Measurements from ENCODE around the gene UGGT1. TPM values are rescaled to one million over a fixed set of nuclear protein-coding genes. Genes with fewer than 3 reads are reported as not detected.

Gene UGGT1
- total and polyA plus RNA-seq, 9 of the 15 experiments (the other 6 are each of a cell fraction or from before 2014, with no cell fraction given) = 5.1 to 56.4 (median 37.9) TPM

- Histone ChIP-seq H3K4me3 (no peak overlapping the region), H3K4me1 (replicated peaks in 1 of 2; ENCODE audit: control insufficient read depth in 2 of 2, insufficient read depth in 2 of 2, low read length in 2 of 2) (no peaks in the 10 kb centered on the region), H2AFZ (ENCODE audit: low read depth, low read length) (no peak overlapping the region), H3K27me3 (ENCODE audit: control insufficient read depth in 2 of 2, insufficient read depth in 2 of 2, low read length in 2 of 2) (no peaks in the 10 kb centered on the region), H3K9me1 (ENCODE audit: control insufficient read depth, insufficient read depth, low read length) (no peaks in the 10 kb centered on the region), H4K20me1 (replicated peaks; ENCODE audit: control insufficient read depth, insufficient read depth, low read length) (no peaks in the 10 kb centered on the region), H3K4me2 (ENCODE audit: insufficient read depth, low read length) (no peak overlapping the region), H3K9ac (ENCODE audit: insufficient read depth in 1 of 2, low read depth in 2 of 2, low read length in 2 of 2) (no peak overlapping the region), H3K79me2 (ENCODE audit: control insufficient read depth, insufficient read depth, low read length) (no peaks in the 10 kb centered on the region), H3K36me3 (ENCODE audit: control insufficient read depth, insufficient read depth, low read length) (peaks cover 82% of the 10 kb centered on the region), H3K9me3 (replicated peaks; ENCODE audit: control insufficient read depth, insufficient read depth, low read depth, low read length) (no peaks in the 10 kb centered on the region), H3K27ac (ENCODE audit: extremely low read depth, low read depth, low read length) (no peak overlapping the region)
- DNase-seq (ENCODE audit: extremely low read depth in 1 of 4, low spot score in 3 of 4) (no peak), FAIRE-seq (no peak), ATAC-seq (no peak)
- BruUV-seq (replicated peaks) = no TSS peak
- intact Hi-C loops (cut with micrococcal nuclease) (no loop called here), in situ Hi-C loops (cut with MboI) (no loop called here)
- TF ChIP-seq KLF10 (CRISPR knock-in tag; IDR thresholded peaks at IDR 0.05) (no peak), EZH2 (IDR thresholded peaks at IDR 0.05; ENCODE audit: borderline replicate concordance, low read depth, low read length) (no peak)
- ChIA-PET POLR2A (interaction anchor here (1.0 kb wide), 1 partner anchor 12 kb away, joined by 3 read pairs; no protein-coding TSS in a partner anchor), CTCF (ENCODE audit: low intra/inter-chr PET ratio) (no interaction called here)
- whole genome bisulfite sequencing (ENCODE audit: insufficient coverage, low coverage, missing lambda C conversion rate) = 94% methylated on average over 5 of the region's 5 CpGs
These were observed 43.6 kb downstream of the UGGT1 start for GRCh38 chr2:128134573-128134972.

GRCh38 chr2:128137094-128137616 is 46.2 kb downstream of the UGGT1 start:
- Histone ChIP-seq H3K27ac (ENCODE audit: extremely low read depth, low read depth, low read length) (no peak overlapping the region), H3K4me3 (no peak overlapping the region), H3K79me2 (ENCODE audit: control insufficient read depth, insufficient read depth, low read length) (no peaks in the 10 kb centered on the region), H2AFZ (ENCODE audit: low read depth, low read length) (no peak overlapping the region), H3K4me1 (replicated peaks in 1 of 2; ENCODE audit: control insufficient read depth in 2 of 2, insufficient read depth in 2 of 2, low read length in 2 of 2) (no peaks in the 10 kb centered on the region), H3K9me3 (replicated peaks; ENCODE audit: control insufficient read depth, insufficient read depth, low read depth, low read length) (no peaks in the 10 kb centered on the region), H3K36me3 (ENCODE audit: control insufficient read depth, insufficient read depth, low read length) (peaks cover 76% of the 10 kb centered on the region), H3K27me3 (ENCODE audit: control insufficient read depth in 2 of 2, insufficient read depth in 2 of 2, low read length in 2 of 2) (no peaks in the 10 kb centered on the region), H3K4me2 (ENCODE audit: insufficient read depth, low read length) (no peak overlapping the region), H4K20me1 (replicated peaks; ENCODE audit: control insufficient read depth, insufficient read depth, low read length) (no peaks in the 10 kb centered on the region), H3K9ac (ENCODE audit: insufficient read depth in 1 of 2, low read depth in 2 of 2, low read length in 2 of 2) (no peak overlapping the region), H3K9me1 (ENCODE audit: control insufficient read depth, insufficient read depth, low read length) (no peaks in the 10 kb centered on the region)
- in situ Hi-C loops (cut with MboI) (no loop called here), intact Hi-C loops (cut with micrococcal nuclease) (no loop called here)
- FAIRE-seq (no peak), ATAC-seq (no peak), DNase-seq (ENCODE audit: extremely low read depth in 1 of 4, low spot score in 3 of 4) (no peak)
- no TSS peak for BruUV-seq (replicated peaks)
- WGBS (ENCODE audit: insufficient coverage, low coverage, missing lambda C conversion rate) = 85% methylated on average over 2 of the region's 3 CpGs
- ChIA-PET POLR2A (no interaction called here), CTCF (ENCODE audit: low intra/inter-chr PET ratio) (no interaction called here)
- no peak for TF ChIP-seq CGGBP1 (CRISPR knock-in tag; IDR thresholded peaks at IDR 0.05)
- no peak for TF ChIP-seq ZNF277 (CRISPR knock-in tag; IDR thresholded peaks at IDR 0.05; ENCODE audit: borderline replicate concordance)
- TF ChIP-seq ZNF239 (CRISPR knock-in tag; IDR thresholded peaks at IDR 0.05) = no peak
- no peak for TF ChIP-seq ZNF384 (IDR thresholded peaks at IDR 0.05; ENCODE audit: low read depth, low read length)
- TF ChIP-seq EWSR1 (IDR thresholded peaks at IDR 0.05; ENCODE audit: borderline replicate concordance, low read depth, partially characterized antibody) = no peak
- TF ChIP-seq ZNF655 (CRISPR knock-in tag; IDR thresholded peaks at IDR 0.05) = no peak
- TF ChIP-seq DNMT1 (IDR thresholded peaks at IDR 0.05) = no peak
